HepG2 (cell line): ENCODE measurements around the gene PDS5B. TPM values are rescaled to one million over a fixed set of nuclear protein-coding genes. Genes with fewer than 3 reads are reported as not detected.
A peak's percentile ranks its signal among the peaks of the same experiment; 100 is the strongest.

ENCODE experiments used
- ATAC-seq: fragments of 200-7000 bp; cut with Tn5 transposase; 3 replicates; pipeline ENCODE4 v1.9.1; 2020; ENCODE audit warnings: mild to moderate bottlenecking, moderate library complexity
- BruUV-seq: library from RNA; stranded (reverse); fragments of 400-500 nt; replicated peaks from 2 replicates; lab custom pipeline; 2021; lab: Mats Ljungman, UMichigan
- CTCF ChIA-PET: fragments of 300-600 bp; formaldehyde crosslinking; extraction: SDS; loops from one replicate; lab custom pipeline; 2021; ENCODE audit warnings: low total read pairs, inconsistent platforms, low intra/inter-chr PET ratio; lab: Yijun Ruan, JAX
- POLR2A ChIA-PET: fragments of 350-600 bp; sonication (Branson Sonifier 250); formaldehyde crosslinking; loops from one replicate; lab custom pipeline; 2020; ENCODE audit warnings: antibody characterized with exemption, inconsistent platforms; lab: Yijun Ruan, JAX
- DNase-seq: peaks from one replicate; pipeline ENCODE4 v3.0.0-alpha.2; 2015; ENCODE audit warnings: low spot score
- FAIRE-seq: peaks from 3 replicates; lab custom pipeline; 2011; peaks lifted over from hg19 to GRCh38; lab: Jason Lieb, UNC
- H2AFZ ChIP-seq: one replicate; pipeline ENCODE4 v1.6.1; 2011; ENCODE audit warnings: low read length, inconsistent platforms
- H3K27ac ChIP-seq: fragments of 300-600 bp; 3 replicates; pipeline ENCODE4 v1.8.0; 2011; ENCODE audit warnings: mixed run types, mild to moderate bottlenecking, mixed read lengths, low read length, inconsistent platforms; ENCODE audit not compliant: insufficient read depth; ENCODE audit errors: extremely low read length
- H3K27me3 ChIP-seq, 2 experiments: fragments of 200-600 bp in 1 of 2; 2 replicates in 1 of 2; 3 replicates in 1 of 2; pipeline versions ENCODE4 v1.6.0 to v1.8.0; 2011; ENCODE audit warnings: low read length in 2 of 2, mild to moderate bottlenecking in 2 of 2, moderate library complexity in 2 of 2, inconsistent platforms in 1 of 2; ENCODE audit not compliant: insufficient read depth in 2 of 2, control insufficient read depth in 1 of 2
- H3K36me3 ChIP-seq, 2 experiments: fragments of 200-600 bp in 1 of 2; replicated peaks in 1 of 2; 2 replicates in 1 of 2; 3 replicates in 1 of 2; pipeline versions ENCODE4 v1.5.1 to v1.8.0; 2011; ENCODE audit warnings: low read length in 2 of 2, inconsistent platforms in 1 of 2; ENCODE audit not compliant: insufficient read depth in 2 of 2, control insufficient read depth in 1 of 2
- H3K4me1 ChIP-seq: 2 replicates; pipeline ENCODE4 v1.5.1; 2012; ENCODE audit warnings: low read length, inconsistent platforms; ENCODE audit not compliant: insufficient read depth
- H3K4me2 ChIP-seq: 2 replicates; pipeline ENCODE4 v1.6.0; 2011; ENCODE audit warnings: low read depth, low read length, inconsistent platforms
- H3K4me3 ChIP-seq, 3 experiments: fragments of 200-600 bp in 1 of 3; sonication (generic), shearing (Covaris generic) in 1 of 3; replicated peaks in 1 of 3; 2 replicates each; pipeline ENCODE4 v1.5.1; 2011 to 2016; ENCODE audit warnings: low read length in 3 of 3, inconsistent platforms in 2 of 3, low read depth in 2 of 3, mild to moderate bottlenecking in 2 of 3, control low read depth in 1 of 3, mixed read lengths in 1 of 3; ENCODE audit not compliant: insufficient read depth in 1 of 3
- H3K79me2 ChIP-seq: one replicate; pipeline ENCODE4 v1.6.1; 2011; ENCODE audit warnings: low read length, inconsistent platforms; ENCODE audit not compliant: insufficient read depth
- H3K9ac ChIP-seq: 2 replicates; pipeline ENCODE4 v1.6.0; 2011; ENCODE audit warnings: mild to moderate bottlenecking, low read depth, low read length, inconsistent platforms; ENCODE audit not compliant: insufficient read depth
- H3K9me3 ChIP-seq: 2 replicates; pipeline ENCODE4 v1.5.1; 2012; ENCODE audit warnings: mild to moderate bottlenecking, low read length
- H4K20me1 ChIP-seq: 2 replicates; pipeline ENCODE4 v1.6.0; 2011; ENCODE audit warnings: inconsistent platforms, mild to moderate bottlenecking, low read length, moderate library complexity; ENCODE audit not compliant: insufficient read depth
- ASH2L ChIP-seq: fragments of 300-600, 200-600 bp; sonication (generic); IDR thresholded peaks from 2 replicates; pipeline ENCODE4 v1.7.0; 2017; ENCODE audit warnings: low read depth, mild to moderate bottlenecking, moderate library complexity, mixed read lengths, low read length; ENCODE audit not compliant: insufficient read length
- ATRX ChIP-seq: sonication (generic); formaldehyde crosslinking; IDR thresholded peaks from 2 replicates; pipeline ENCODE4 v1.4.0; 2020; ENCODE audit warnings: missing genetic modification reagents, borderline replicate concordance
- EED ChIP-seq: sonication (generic); formaldehyde crosslinking; IDR thresholded peaks from 2 replicates; pipeline ENCODE4 v1.5.0; 2020; ENCODE audit warnings: mild to moderate bottlenecking, missing genetic modification reagents
- ETV6 ChIP-seq: sonication (generic); formaldehyde crosslinking; conservative IDR thresholded peaks from 2 replicates; pipeline ENCODE4 v1.4.0; 2020; ENCODE audit warnings: missing genetic modification reagents
- GATAD1 ChIP-seq: IDR thresholded peaks from 2 replicates; pipeline ENCODE4 v1.6.1; 2016; ENCODE audit warnings: missing genetic modification reagents, missing compliant biosample characterization
- MAFF ChIP-seq: IDR thresholded peaks from 2 replicates; pipeline ENCODE4 v1.6.1; 2011; ENCODE audit warnings: low read depth, low read length, improper control_type of control experiment
- MAFK ChIP-seq, 2 experiments: IDR thresholded peaks in 1 of 2; conservative IDR thresholded peaks in 1 of 2; 2 replicates each; pipeline ENCODE4 v1.6.1; 2011; ENCODE audit warnings: improper control_type of control experiment in 2 of 2, low read length in 2 of 2
- MEIS1 ChIP-seq: sonication (generic); formaldehyde crosslinking; IDR thresholded peaks from 2 replicates; pipeline ENCODE4 v1.9.0; 2021; ENCODE audit warnings: mild to moderate bottlenecking, missing genetic modification reagents, moderate library complexity, borderline replicate concordance
- NRL ChIP-seq: sonication (generic); formaldehyde crosslinking; IDR thresholded peaks from 2 replicates; pipeline ENCODE4 v1.5.0; 2020; ENCODE audit warnings: missing genetic modification reagents, mild to moderate bottlenecking, moderate library complexity, borderline replicate concordance
- PHF21A ChIP-seq: sonication (generic); formaldehyde crosslinking; IDR thresholded peaks from 2 replicates; pipeline ENCODE4 v1.5.0; 2020; ENCODE audit warnings: mild to moderate bottlenecking, missing genetic modification reagents
- SMAD3 ChIP-seq: sonication (generic); formaldehyde crosslinking; IDR thresholded peaks from 2 replicates; pipeline ENCODE4 v1.4.0; 2020; ENCODE audit warnings: missing genetic modification reagents
- ZNF317 ChIP-seq: sonication (generic); formaldehyde crosslinking; IDR thresholded peaks from 2 replicates; pipeline ENCODE4 v1.5.0; 2020; ENCODE audit warnings: mild to moderate bottlenecking, missing genetic modification reagents
- WGBS: methylation state at CpG from one replicate; pipeline ENCODE4 v1.1.6; 2017; ENCODE audit warnings: low lambda C conversion rate; 5-methylcytosine and 5-hydroxymethylcytosine counted together
- in situ Hi-C: cut with HindIII; loops from 2 replicates; pipeline ENCODE4 v1.10.0; 2017; ENCODE audit warnings: low pct_unique_long_range_greater_than_20kb; ENCODE audit not compliant: extremely low pct_ligation_motif_present
- intact Hi-C: fragments of 100-400 bp; cut with micrococcal nuclease; formaldehyde crosslinking; loops from one replicate; pipeline ENCODE4 v1.10.0; 2022; ENCODE audit not compliant: unreplicated experiment
- polyA plus RNA-seq, 8 experiments: library from polyadenylated mRNA; depleted of rRNA in 3 of 8; stranded (reverse) in 7 of 8; unstranded in 1 of 8; fragments of >200 nt; fragmentation: Illumina TruSeq in 4 of 8; extraction: Trizol in 4 of 8; gene quantifications; 2 replicates each; pipeline versions ENCODE4 v1.2.1 to v1.2.3, GENCODE V29; 2011 to 2016; ENCODE audit warnings: low read depth in 4 of 8, missing spikeins in 1 of 8, mixed read lengths in 1 of 8; ENCODE audit not compliant: insufficient read depth in 1 of 8
- total RNA-seq, 5 experiments: library from RNA; depleted of rRNA; stranded (reverse); fragments of >200 nt; fragmentation: Illumina TruSeq; extraction: Trizol; gene quantifications; 2 replicates each; pipeline ENCODE4 v1.2.3, GENCODE V29; 2016; ENCODE audit warnings: low read depth in 1 of 5
- TF ChIP-seq, protein P1 (sequence below): sonication (generic); formaldehyde crosslinking; IDR thresholded peaks from 2 replicates; pipeline ENCODE4 v1.4.0; 2020; ENCODE audit warnings: missing genetic modification reagents
- TF ChIP-seq, protein P2 (sequence below): IDR thresholded peaks from 2 replicates; pipeline ENCODE4 v1.6.1; 2016; ENCODE audit warnings: low read depth, control low read depth
- TF ChIP-seq, protein P3 (sequence below): sonication (generic); formaldehyde crosslinking; IDR thresholded peaks from 2 replicates; pipeline ENCODE4 v1.9.0; 2022; ENCODE audit warnings: low read depth, missing genetic modification reagents

Gene PDS5B
- total and polyA plus RNA-seq, 2 of the 13 experiments (the other 11 are each of a cell fraction or from before 2014, with no cell fraction given) = 5.8 to 24.6 TPM

DNA sequence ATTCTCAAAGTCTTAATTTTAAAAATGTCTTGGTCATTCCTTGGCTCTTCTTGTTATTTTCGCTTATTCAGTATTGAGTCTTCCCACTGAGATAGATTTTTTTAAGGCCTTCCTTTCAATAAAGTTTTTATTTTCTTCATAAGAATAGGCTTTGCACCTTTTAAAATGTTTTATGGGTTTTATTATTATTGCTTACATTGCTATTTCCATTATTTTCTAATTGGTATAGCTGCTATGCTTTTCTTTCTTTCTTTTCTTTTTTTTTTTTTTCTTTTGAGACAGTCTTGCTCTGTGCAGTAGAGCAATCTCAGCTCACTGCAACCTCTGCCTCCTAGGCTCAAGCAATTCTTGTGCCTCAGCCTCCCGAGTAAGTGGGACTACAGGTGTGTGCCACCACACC is 195.7 kb downstream of the PDS5B start:
- ATAC-seq = no peak
- POLR2A ChIA-PET = no interaction called here
- H3K79me2 ChIP-seq = no peaks in the 10 kb centered on the region
- 98% methylated on average over 2 of the region's 2 CpGs for WGBS
- intact Hi-C loops = no loop called here
- no peaks in the 10 kb centered on the region for H3K4me1 ChIP-seq
- H3K4me3 ChIP-seq = no peak overlapping the region
- no peak overlapping the region for H2AFZ ChIP-seq
- H3K4me2 ChIP-seq = no peak overlapping the region
- no peaks in the 10 kb centered on the region; the same call in 1 of the 2 replicates for H4K20me1 ChIP-seq
- FAIRE-seq = no peak
- CTCF ChIA-PET = no interaction called here
- H3K27me3 ChIP-seq = no peaks in the 10 kb centered on the region
- no peak for DNase-seq
- H3K27ac ChIP-seq = no peak overlapping the region
- H3K36me3 ChIP-seq = no peaks in the 10 kb centered on the region; a peak in 1 of 5 replicates
- TF ChIP-seq NRL (CRISPR knock-in tag) (no peak), MAFK (conservative IDR thresholded peaks at IDR 0.05 in 1 of 2, IDR thresholded peaks at IDR 0.05 in 1 of 2; ENCODE audit: low read length in 2 of 2) (peak in 1 of 2 experiments; percentile 50; a peak in 2 of 4 replicates), MAFF (peak; percentile 17; the same call in 1 of the 2 replicates)
- TF ChIP-seq, protein P1, sequence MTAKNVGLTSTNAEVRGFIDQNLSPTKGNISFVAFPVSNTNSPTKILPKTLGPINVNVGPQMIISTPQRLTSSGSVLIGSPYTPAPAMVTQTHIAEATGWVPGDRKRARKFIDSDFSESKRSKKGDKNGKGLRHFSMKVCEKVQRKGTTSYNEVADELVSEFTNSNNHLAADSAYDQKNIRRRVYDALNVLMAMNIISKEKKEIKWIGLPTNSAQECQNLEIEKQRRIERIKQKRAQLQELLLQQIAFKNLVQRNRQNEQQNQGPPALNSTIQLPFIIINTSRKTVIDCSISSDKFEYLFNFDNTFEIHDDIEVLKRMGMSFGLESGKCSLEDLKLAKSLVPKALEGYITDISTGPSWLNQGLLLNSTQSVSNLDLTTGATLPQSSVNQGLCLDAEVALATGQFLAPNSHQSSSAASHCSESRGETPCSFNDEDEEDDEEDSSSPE = no peak
- TF ChIP-seq, protein P2, sequence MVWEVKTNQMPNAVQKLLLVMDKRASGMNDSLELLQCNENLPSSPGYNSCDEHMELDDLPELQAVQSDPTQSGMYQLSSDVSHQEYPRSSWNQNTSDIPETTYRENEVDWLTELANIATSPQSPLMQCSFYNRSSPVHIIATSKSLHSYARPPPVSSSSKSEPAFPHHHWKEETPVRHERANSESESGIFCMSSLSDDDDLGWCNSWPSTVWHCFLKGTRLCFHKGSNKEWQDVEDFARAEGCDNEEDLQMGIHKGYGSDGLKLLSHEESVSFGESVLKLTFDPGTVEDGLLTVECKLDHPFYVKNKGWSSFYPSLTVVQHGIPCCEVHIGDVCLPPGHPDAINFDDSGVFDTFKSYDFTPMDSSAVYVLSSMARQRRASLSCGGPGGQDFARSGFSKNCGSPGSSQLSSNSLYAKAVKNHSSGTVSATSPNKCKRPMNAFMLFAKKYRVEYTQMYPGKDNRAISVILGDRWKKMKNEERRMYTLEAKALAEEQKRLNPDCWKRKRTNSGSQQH (CRISPR knock-in tag) = no peak
- no peaks in the 10 kb centered on the region for H3K9me3 ChIP-seq
- in situ Hi-C loops = no loop called here
- BruUV-seq = no TSS peak
- no peak overlapping the region for H3K9ac ChIP-seq

DNA sequence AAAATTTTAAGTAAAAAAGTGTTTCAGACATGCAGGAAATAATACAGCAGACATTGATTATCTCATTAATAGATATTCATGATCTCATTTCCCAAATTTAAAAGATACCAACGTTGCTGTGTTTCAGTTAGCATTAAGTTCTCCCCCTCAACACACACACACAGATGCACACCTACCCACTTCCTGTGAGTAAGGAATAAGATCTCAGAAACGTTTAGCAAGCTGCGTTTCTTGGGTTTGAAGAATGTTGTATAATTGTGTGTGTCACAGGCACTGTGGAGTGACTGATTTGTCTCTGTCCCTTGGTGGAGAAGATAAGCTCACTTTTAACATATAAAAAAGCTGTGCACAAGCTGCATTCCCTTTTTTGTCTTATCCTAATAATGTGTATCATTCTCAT is 196.8 kb downstream of the PDS5B start:
- no peaks in the 10 kb centered on the region for H3K9me3 ChIP-seq
- POLR2A ChIA-PET = no interaction called here
- H3K36me3 ChIP-seq = no peaks in the 10 kb centered on the region; a peak in 1 of 5 replicates
- H3K4me1 ChIP-seq = no peaks in the 10 kb centered on the region
- no peak overlapping the region for H3K4me3 ChIP-seq
- H3K4me2 ChIP-seq = no peak overlapping the region
- DNase-seq (no peak), FAIRE-seq (no peak), ATAC-seq (no peak)
- CTCF ChIA-PET = no interaction called here
- no peaks in the 10 kb centered on the region for H3K79me2 ChIP-seq
- intact Hi-C loops = no loop called here
- WGBS = 74% methylated on average over 3 of the region's 3 CpGs
- in situ Hi-C loops = no loop called here
- no peaks in the 10 kb centered on the region for H3K27me3 ChIP-seq
- no TSS peak for BruUV-seq
- no peak overlapping the region for H3K27ac ChIP-seq
- no peak overlapping the region for H3K9ac ChIP-seq
- H2AFZ ChIP-seq = no peak overlapping the region
- H4K20me1 ChIP-seq = no peaks in the 10 kb centered on the region; the same call in 1 of the 2 replicates
- TF ChIP-seq PHF21A (CRISPR knock-in tag) (no peak), SMAD3 (CRISPR knock-in tag) (no peak), ZNF317 (CRISPR knock-in tag) (no peak), EED (no peak), ASH2L (no peak), ETV6 (no peak), MEIS1 (no peak), ATRX (CRISPR knock-in tag) (no peak), GATAD1 (CRISPR knock-in tag) (no peak)
- TF ChIP-seq, protein P3, sequence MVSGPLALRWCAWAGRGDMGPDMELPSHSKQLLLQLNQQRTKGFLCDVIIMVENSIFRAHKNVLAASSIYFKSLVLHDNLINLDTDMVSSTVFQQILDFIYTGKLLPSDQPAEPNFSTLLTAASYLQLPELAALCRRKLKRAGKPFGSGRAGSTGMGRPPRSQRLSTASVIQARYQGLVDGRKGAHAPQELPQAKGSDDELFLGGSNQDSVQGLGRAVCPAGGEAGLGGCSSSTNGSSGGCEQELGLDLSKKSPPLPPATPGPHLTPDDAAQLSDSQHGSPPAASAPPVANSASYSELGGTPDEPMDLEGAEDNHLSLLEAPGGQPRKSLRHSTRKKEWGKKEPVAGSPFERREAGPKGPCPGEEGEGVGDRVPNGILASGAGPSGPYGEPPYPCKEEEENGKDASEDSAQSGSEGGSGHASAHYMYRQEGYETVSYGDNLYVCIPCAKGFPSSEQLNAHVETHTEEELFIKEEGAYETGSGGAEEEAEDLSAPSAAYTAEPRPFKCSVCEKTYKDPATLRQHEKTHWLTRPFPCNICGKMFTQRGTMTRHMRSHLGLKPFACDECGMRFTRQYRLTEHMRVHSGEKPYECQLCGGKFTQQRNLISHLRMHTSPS (CRISPR knock-in tag) = no peak
